HCT116 (cell line): ENCODE measurements around the gene PI16. TPM values are rescaled to one million over a fixed set of nuclear protein-coding genes. Genes with fewer than 3 reads are reported as not detected.
A peak's percentile ranks its signal among the peaks of the same experiment; 100 is the strongest.

Experiments
- ATAC-seq: fragments of 200-7000 bp; cut with Tn5 transposase; 2 replicates; pipeline ENCODE4 v1.9.1; 2020; ENCODE audit warnings: mild to moderate bottlenecking, moderate library complexity
- BruUV-seq: library from RNA; stranded (reverse); fragments of 400-500 nt; replicated peaks from 2 replicates; lab custom pipeline; 2021; lab: Mats Ljungman, UMichigan
- CTCF ChIA-PET: fragments of 300-600 bp; sonication (Branson Sonifier 250); formaldehyde crosslinking; loops from one replicate; lab custom pipeline; 2021; ENCODE audit warnings: antibody characterized with exemption; lab: Charles Lee
- POLR2A ChIA-PET: fragments of 300-600, 350-600 bp; sonication (Branson Sonifier 250); formaldehyde crosslinking; loops from one replicate; lab custom pipeline; 2021; ENCODE audit warnings: antibody characterized with exemption; lab: Charles Lee
- RAD21 ChIA-PET, 2 experiments: fragments of 300-600 bp; sonication (Branson Sonifier 250); formaldehyde crosslinking; loops; one replicate each; lab custom pipeline; 2023; ENCODE audit warnings: low total read pairs in 2 of 2; ENCODE audit not compliant: uncharacterized antibody in 2 of 2, unreplicated experiment in 2 of 2, low non-redundant PET in 1 of 2; lab: Charles Lee
- DNase-seq: peaks from one replicate; pipeline ENCODE4 v3.0.0-alpha.2; 2010; ENCODE audit warnings: low read depth, low spot score
- H2AFZ ChIP-seq: fragments of 200-600 bp; shearing (Covaris generic), sonication (generic); 2 replicates; pipeline ENCODE4 v1.6.1; 2017; ENCODE audit warnings: low read depth, mixed run types, mixed read lengths, antibody characterized with exemption, low read length; ENCODE audit not compliant: poor library complexity, severe bottlenecking
- H3K27ac ChIP-seq: 2 replicates; pipeline ENCODE4 v1.5.1; 2012; ENCODE audit warnings: low read depth, low read length
- H3K27me3 ChIP-seq: fragments of 200-600 bp; sonication (generic); 2 replicates; pipeline ENCODE4 v1.6.1; 2016; ENCODE audit warnings: mixed run types, low read length, mixed read lengths; ENCODE audit not compliant: insufficient read depth
- H3K36me3 ChIP-seq, 2 experiments: fragments of 200-500 bp in 1 of 2; fragments of 200-600 bp in 1 of 2; sonication (Bioruptor generic) in 1 of 2; sonication (generic) in 1 of 2; 2 replicates each; pipeline versions ENCODE4 v1.5.1 to v1.6.1; 2014 to 2016; ENCODE audit warnings: low read length in 2 of 2, inconsistent platforms in 1 of 2, mixed read lengths in 1 of 2, mixed run types in 1 of 2; ENCODE audit not compliant: insufficient read depth in 2 of 2, control insufficient read depth in 1 of 2
- H3K4me1 ChIP-seq, 2 experiments: fragments of 200-600 bp in 1 of 2; sonication (generic) in 1 of 2; 2 replicates each; pipeline versions ENCODE4 v1.5.1 to v1.6.1; 2012 to 2017; ENCODE audit warnings: low read length in 2 of 2, inconsistent platforms in 1 of 2, mild to moderate bottlenecking in 1 of 2, mixed read lengths in 1 of 2, mixed run types in 1 of 2, moderate library complexity in 1 of 2; ENCODE audit not compliant: insufficient read depth in 2 of 2, control insufficient read depth in 1 of 2
- H3K4me2 ChIP-seq: fragments of 200-600 bp; sonication (generic); 2 replicates; pipeline ENCODE4 v1.6.1; 2017; ENCODE audit warnings: mixed run types, low read length, mixed read lengths
- H3K4me3 ChIP-seq, 2 experiments: fragments of 200-600 bp in 1 of 2; sonication (generic) in 1 of 2; replicated peaks in 1 of 2; 2 replicates each; pipeline ENCODE4 v1.5.1; 2011 to 2016; ENCODE audit warnings: low read length in 2 of 2, control low read depth in 1 of 2, low read depth in 1 of 2, mild to moderate bottlenecking in 1 of 2, mixed read lengths in 1 of 2, mixed run types in 1 of 2
- H3K79me2 ChIP-seq: fragments of 200-600 bp; sonication (generic); 2 replicates; pipeline ENCODE4 v1.6.1; 2017; ENCODE audit warnings: mild to moderate bottlenecking, mixed run types, low read length, moderate library complexity, mixed read lengths; ENCODE audit not compliant: insufficient read depth
- H3K9ac ChIP-seq: fragments of 200-600 bp; sonication (generic); 2 replicates; pipeline ENCODE4 v1.6.1; 2016; ENCODE audit warnings: low read length, mixed read lengths
- H3K9me2 ChIP-seq: fragments of 200-600 bp; sonication (generic), shearing (Covaris generic); 2 replicates; pipeline ENCODE4 v1.6.1; 2017; ENCODE audit warnings: mixed run types, mild to moderate bottlenecking, moderate library complexity; ENCODE audit not compliant: insufficient read depth
- H3K9me3 ChIP-seq, 2 experiments: fragments of 200-500 bp in 1 of 2; fragments of 200-600 bp in 1 of 2; sonication (Bioruptor generic) in 1 of 2; sonication (generic) in 1 of 2; 2 replicates each; pipeline ENCODE4 v1.6.1; 2014 to 2017; ENCODE audit warnings: low read length in 2 of 2, mixed read lengths in 2 of 2, inconsistent platforms in 1 of 2, low read depth in 1 of 2, mild to moderate bottlenecking in 1 of 2, mixed run types in 1 of 2, moderate library complexity in 1 of 2; ENCODE audit not compliant: control insufficient read depth in 1 of 2, insufficient read depth in 1 of 2
- H4K20me1 ChIP-seq: fragments of 200-600 bp; sonication (generic), shearing (Covaris generic); 2 replicates; pipeline ENCODE4 v1.6.1; 2017; ENCODE audit warnings: mixed run types, mild to moderate bottlenecking, moderate library complexity; ENCODE audit not compliant: insufficient read depth
- CEBPB ChIP-seq: IDR thresholded peaks from 2 replicates; pipeline ENCODE4 v1.6.1; 2012; ENCODE audit warnings: low read depth
- MAX ChIP-seq: IDR thresholded peaks from 2 replicates; pipeline ENCODE4 v1.6.1; 2012
- ZBTB33 ChIP-seq: IDR thresholded peaks from 2 replicates; pipeline ENCODE4 v1.6.1; 2011; ENCODE audit warnings: mild to moderate bottlenecking, low read length, moderate library complexity; ENCODE audit not compliant: insufficient replicate concordance; ENCODE audit errors: extremely low read depth
- intact Hi-C: fragments of 100-400 bp; cut with micrococcal nuclease; formaldehyde crosslinking; loops from 2 replicates; pipeline ENCODE4 v1.10.0; 2022
- total RNA-seq: library from RNA; stranded (reverse); gene quantifications from one replicate; pipeline ENCODE4 v1.2.1, GENCODE V29; 2021; ENCODE audit not compliant: unreplicated experiment

PI16 gene
- total RNA-seq, 1 experiment from 2014 or later = 0.59 TPM

GRCh38 chr6:36970892-36971842 is 16.6 kb downstream of the PI16 start:
- Histone ChIP-seq H3K9me2 (no peaks in the 10 kb centered on the region), H3K9ac (no peak overlapping the region), H4K20me1 (no peaks in the 10 kb centered on the region), H3K36me3 (peaks cover 55 to 80% of the 10 kb centered on the region in 2 experiments), H3K27ac (peak overlapping the region; percentile 35), H3K27me3 (no peaks in the 10 kb centered on the region), H2AFZ (no peak overlapping the region), H3K4me1 (no peaks in the 10 kb centered on the region), H3K4me3 (no peak overlapping the region), H3K79me2 (no peaks in the 10 kb centered on the region; the same call in 1 of the 2 replicates), H3K9me3 (no peaks in the 10 kb centered on the region), H3K4me2 (no peak overlapping the region)
- ChIA-PET CTCF (no interaction called here), RAD21 (no interaction called here), POLR2A (interaction anchor here (0.6 kb wide), 1 partner anchor 82 kb away, joined by 3 read pairs; no protein-coding TSS in a partner anchor)
- ATAC-seq = no peak
- intact Hi-C loops = no loop called here
- no peak for DNase-seq
- TF ChIP-seq MAX = no peak
- TF ChIP-seq ZBTB33 = no peak
- TF ChIP-seq CEBPB = no peak
- BruUV-seq = no TSS peak
